ENCODE measurements around the gene PCSK4. TPM values are rescaled to one million over a fixed set of nuclear protein-coding genes. Genes with fewer than 3 reads are reported as not detected.
A peak's percentile ranks its signal among the peaks of the same experiment; 100 is the strongest.
"Not testable (repeated sequence)": the region's sequence is repeated elsewhere in the genome, so short reads cannot be mapped to it uniquely, and the experiment has no call there.

The PCSK4 gene
- 1 to 10 TPM in 1 of 2 donors, not detected in 1; 3.1 TPM for total RNA-seq
- 1 to 10 TPM in 1 of 2 donors, under 1 TPM in 1; 0.75 to 6.0 TPM for polyA plus RNA-seq
- long read RNA-seq, donor 1: 0 reads
- long read RNA-seq, donor 2, partial matches to known transcripts: 1 of 2 reads
- long read RNA-seq, donor 2, other reads (novel, unspliced or antisense): 0 of 2 reads

DNA sequence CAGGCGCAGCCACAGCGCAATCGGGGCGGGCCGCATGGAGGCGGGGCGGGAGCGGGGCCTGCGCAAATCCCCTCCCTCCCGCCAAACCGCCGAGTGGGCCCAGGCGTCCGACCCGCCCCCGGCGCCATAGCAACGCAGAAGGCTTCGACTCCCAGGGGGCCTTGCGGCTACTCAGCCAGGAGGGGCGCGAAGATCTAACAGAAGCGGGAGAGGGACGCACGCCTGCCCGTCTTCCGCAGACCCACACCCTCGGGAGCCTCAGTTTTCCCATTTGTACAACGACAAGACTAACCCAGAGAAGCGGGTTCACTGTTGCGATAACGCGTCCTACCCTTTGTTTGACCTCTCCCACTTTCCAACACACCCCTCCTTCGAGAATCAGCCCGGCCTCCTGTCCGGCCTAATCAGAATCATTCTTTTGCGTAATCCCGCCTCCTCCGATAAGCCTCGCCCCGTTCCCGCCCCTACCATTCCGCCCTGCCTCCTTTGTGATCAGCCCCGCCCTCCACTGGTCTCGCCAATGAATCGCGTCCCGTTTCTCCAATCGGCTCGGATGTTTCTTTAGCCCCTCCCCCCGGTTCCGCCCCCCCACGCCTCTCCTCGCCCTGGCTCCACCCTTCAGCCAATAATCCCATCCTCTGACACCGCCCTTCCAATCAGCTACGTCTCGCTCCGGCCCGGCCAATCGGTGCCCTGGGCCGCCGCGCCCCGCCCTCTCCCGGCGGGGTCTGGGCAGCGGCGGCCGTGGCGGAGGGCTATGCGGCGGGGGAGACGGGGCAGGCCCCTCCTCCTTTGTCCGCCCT is at the start of gene PCSK4:
Gene PCSK4, minus strand, starts transcription at position 40 of the 803 bp plus-strand sequence. Its CDS starts 4 bp downstream, at position 36.
- peak; percentile 99 for DNase-seq
- intact Hi-C loops (cut with DNase I): loop anchor here in 1 of 2 donors (1.0 to 2.0 kb wide), 2 partner anchors 11 to 52 kb away; partner anchors contain the start of genes C19orf25 and RPS15
- Histone ChIP-seq H3K36me3 (ENCODE audit: control insufficient read depth in 1 of 2, insufficient read depth in 2 of 2, low read length in 1 of 2) (no peaks in the 10 kb centered on the region), H3K4me3 (ENCODE audit: low read length in 2 of 2) (peak within 1 kb of the TSS; percentile 18 to 54), H3K9me3 (ENCODE audit: control insufficient read depth, low read length) (no peaks in the 10 kb centered on the region), H3K27ac (ENCODE audit: low read depth in 1 of 2, low read length in 2 of 2) (no peak within 1 kb of the TSS), H3K4me1 (ENCODE audit: control insufficient read depth in 1 of 2, insufficient read depth in 2 of 2, low read length in 2 of 2) (no peaks in the 10 kb centered on the region), H3K27me3 (ENCODE audit: control insufficient read depth in 1 of 2, insufficient read depth in 2 of 2, low read length in 1 of 2) (no peaks in the 10 kb centered on the region)
- WGBS, 2 donors: 0 to 1% methylated on average over 43 to 74 of the region's 74 CpGs
- peak; percentile 96 for ATAC-seq (ENCODE audit: low FRiP score)

DNA sequence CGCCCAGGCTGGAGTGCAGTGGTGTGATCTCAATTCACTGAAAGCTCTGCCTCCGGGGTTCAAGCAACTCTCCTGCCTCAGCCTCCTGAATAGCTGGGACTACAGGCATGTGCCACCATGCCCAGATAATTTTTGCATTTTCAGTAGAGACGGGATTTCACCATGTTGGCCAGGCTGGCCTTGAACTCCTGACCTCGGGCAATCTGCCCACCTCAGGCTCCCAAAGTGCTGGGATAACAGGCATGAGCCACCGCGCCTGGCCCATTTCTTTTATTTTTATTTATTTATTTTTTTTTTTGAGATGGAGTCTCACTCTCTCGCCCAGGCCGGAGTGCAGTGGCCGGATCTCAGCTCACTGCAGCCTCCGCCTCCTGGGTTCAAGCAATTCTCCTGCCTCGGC is 49.6 kb upstream of the PCSK4 start:
- not testable (repeated sequence) for ATAC-seq (ENCODE audit: low FRiP score); H3K9me3 ChIP-seq (ENCODE audit: control insufficient read depth, low read length); H3K4me3 ChIP-seq (ENCODE audit: low read length in 2 of 2); H3K4me1 ChIP-seq (ENCODE audit: control insufficient read depth in 1 of 2, insufficient read depth in 2 of 2, low read length in 2 of 2); H3K36me3 ChIP-seq (ENCODE audit: control insufficient read depth in 1 of 2, insufficient read depth in 2 of 2, low read length in 1 of 2); H3K27me3 ChIP-seq (ENCODE audit: control insufficient read depth in 1 of 2, insufficient read depth in 2 of 2, low read length in 1 of 2); H3K27ac ChIP-seq (ENCODE audit: low read depth in 1 of 2, low read length in 2 of 2)
- intact Hi-C loops (cut with DNase I): loop anchor here in 1 of 2 donors (10.0 kb wide), 1 partner anchor 285 kb away; no protein-coding TSS in a partner anchor
- WGBS, 2 donors: 76 to 83% methylated on average over 11 of the region's 11 CpGs
- peak in 1 of 2 donors; percentile 33 for DNase-seq

DNA sequence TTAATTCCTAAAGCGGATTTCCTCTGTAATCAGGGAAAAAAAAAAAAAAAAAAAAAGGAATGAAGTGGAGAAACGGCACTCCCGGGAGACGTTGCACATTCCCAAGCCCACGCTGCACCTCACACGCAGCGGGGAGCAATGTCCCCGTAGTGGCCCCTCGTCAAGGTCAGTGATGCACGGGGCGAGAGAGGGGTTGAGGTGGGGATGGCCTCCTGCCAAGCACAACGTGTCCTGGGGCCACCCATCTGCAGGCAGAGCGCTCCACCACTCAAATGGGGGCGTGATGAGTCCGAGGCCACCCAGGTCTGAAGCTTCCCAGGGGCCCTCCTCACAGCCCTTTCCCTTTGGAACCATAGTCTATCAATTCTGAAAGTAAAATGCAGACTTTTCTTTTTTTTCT is 48.8 kb upstream of the PCSK4 start:
- DNase-seq (no peak), ATAC-seq (ENCODE audit: low FRiP score) (no peak)
- Histone ChIP-seq H3K27ac (ENCODE audit: low read depth in 1 of 2, low read length in 2 of 2) (no peak overlapping the region), H3K4me3 (ENCODE audit: low read length in 2 of 2) (no peak overlapping the region), H3K4me1 (ENCODE audit: control insufficient read depth in 1 of 2, insufficient read depth in 2 of 2, low read length in 2 of 2) (no peaks in the 10 kb centered on the region), H3K27me3 (ENCODE audit: control insufficient read depth in 1 of 2, insufficient read depth in 2 of 2, low read length in 1 of 2) (no peaks in the 10 kb centered on the region), H3K9me3 (ENCODE audit: control insufficient read depth, low read length) (no peaks in the 10 kb centered on the region), H3K36me3 (ENCODE audit: control insufficient read depth in 1 of 2, insufficient read depth in 2 of 2, low read length in 1 of 2) (no peaks in the 10 kb centered on the region)
- intact Hi-C loops (cut with DNase I): no loop called here
- WGBS, 2 donors: 5 to 10% methylated on average over 15 of the region's 15 CpGs

DNA sequence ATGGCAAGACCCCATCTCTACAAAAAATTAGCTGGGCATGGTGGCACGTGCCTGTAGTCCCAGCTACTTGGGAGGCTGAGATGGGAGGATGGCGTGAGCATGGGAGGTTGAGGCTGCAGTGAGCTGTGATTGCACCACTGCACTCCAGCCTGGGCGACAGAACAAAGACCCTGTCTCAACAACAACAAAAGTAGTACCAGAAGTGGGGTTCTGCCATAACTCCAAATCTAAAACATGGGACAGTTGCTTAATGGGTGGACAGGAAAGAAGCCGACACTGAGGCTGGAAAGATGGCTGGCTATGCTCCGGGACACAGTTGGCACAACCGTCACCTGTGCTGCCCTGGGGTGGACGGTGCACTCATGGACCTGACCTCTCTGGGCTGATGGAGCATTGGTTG is 45.5 kb upstream of the PCSK4 start:
- WGBS, 2 donors: 95 to 97% methylated on average over 7 of the region's 7 CpGs
- intact Hi-C loops (cut with DNase I); H3K4me1 ChIP-seq (ENCODE audit: control insufficient read depth in 1 of 2, insufficient read depth in 2 of 2, low read length in 2 of 2); ATAC-seq (ENCODE audit: low FRiP score); H3K27me3 ChIP-seq (ENCODE audit: control insufficient read depth in 1 of 2, insufficient read depth in 2 of 2, low read length in 1 of 2); H3K36me3 ChIP-seq (ENCODE audit: control insufficient read depth in 1 of 2, insufficient read depth in 2 of 2, low read length in 1 of 2); H3K9me3 ChIP-seq (ENCODE audit: control insufficient read depth, low read length); DNase-seq; H3K4me3 ChIP-seq (ENCODE audit: low read length in 2 of 2); H3K27ac ChIP-seq (ENCODE audit: low read depth in 1 of 2, low read length in 2 of 2): not testable (repeated sequence)

DNA sequence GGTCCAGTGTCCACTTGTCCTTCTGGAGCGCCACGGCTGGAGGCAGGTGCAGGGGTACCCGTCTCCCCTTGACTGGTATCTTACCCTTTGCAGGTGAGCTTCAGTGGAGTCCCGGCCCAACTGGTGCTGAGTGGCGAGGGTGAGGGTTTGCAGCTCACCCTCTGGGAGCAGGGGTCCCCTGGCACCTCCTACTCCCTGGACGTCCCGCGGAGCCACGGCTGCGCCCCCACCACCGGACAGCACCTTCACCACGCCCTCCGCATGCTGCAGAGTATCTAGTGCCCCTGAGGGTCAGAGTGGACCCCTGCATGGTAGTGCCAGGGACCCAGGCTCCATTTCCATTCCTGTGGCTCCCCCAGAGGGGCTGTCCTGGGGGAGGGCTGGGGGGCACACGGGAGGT is 44.8 kb upstream of the PCSK4 start:
- WGBS, 2 donors: 80 to 91% methylated on average over 14 of the region's 14 CpGs
- H3K9me3 ChIP-seq (ENCODE audit: control insufficient read depth, low read length): no peaks in the 10 kb centered on the region
- H3K27ac ChIP-seq (ENCODE audit: low read depth in 1 of 2, low read length in 2 of 2): no peak overlapping the region
- no peak for ATAC-seq (ENCODE audit: low FRiP score)
- H3K36me3 ChIP-seq (ENCODE audit: control insufficient read depth in 1 of 2, insufficient read depth in 2 of 2, low read length in 1 of 2): no peaks in the 10 kb centered on the region
- intact Hi-C loops (cut with DNase I): no loop called here
- H3K27me3 ChIP-seq (ENCODE audit: control insufficient read depth in 1 of 2, insufficient read depth in 2 of 2, low read length in 1 of 2): no peaks in the 10 kb centered on the region
- H3K4me3 ChIP-seq (ENCODE audit: low read length in 2 of 2): no peak overlapping the region
- no peak for DNase-seq
- H3K4me1 ChIP-seq (ENCODE audit: control insufficient read depth in 1 of 2, insufficient read depth in 2 of 2, low read length in 2 of 2): no peaks in the 10 kb centered on the region

DNA sequence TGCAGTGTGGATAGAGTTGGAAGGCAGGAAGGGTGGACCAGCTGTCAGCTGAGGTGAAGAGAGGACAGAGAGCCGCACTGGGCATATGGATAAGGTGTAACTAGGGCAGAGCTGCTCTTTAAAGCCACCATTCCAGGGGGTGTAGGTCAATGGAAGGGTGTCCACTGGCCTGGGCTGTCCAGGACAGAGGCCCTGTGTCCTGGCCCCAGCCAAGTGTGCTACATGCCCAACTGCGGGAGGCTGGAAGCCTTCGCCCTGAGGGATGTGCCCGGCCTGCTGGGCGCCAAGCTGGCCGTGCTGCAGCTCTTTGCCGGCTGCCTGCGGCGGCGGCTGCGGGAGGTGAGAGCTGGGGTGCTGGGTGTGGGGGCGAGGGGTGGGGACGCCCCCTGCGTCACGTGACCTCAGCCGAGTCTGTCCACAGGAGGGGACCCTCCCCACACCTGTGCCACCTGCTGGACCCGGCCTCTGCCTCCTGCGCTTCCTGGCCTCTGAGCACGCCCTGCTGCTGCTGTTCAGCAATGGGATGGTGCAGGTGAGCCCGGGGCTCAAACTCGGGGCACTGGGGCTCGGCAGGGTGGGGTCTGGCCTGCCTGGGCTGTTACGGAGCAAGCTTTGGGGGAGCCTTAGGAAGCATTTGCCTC is 43.5 kb upstream of the PCSK4 start:
- no peak for ATAC-seq (ENCODE audit: low FRiP score)
- H3K9me3 ChIP-seq (ENCODE audit: control insufficient read depth, low read length): no peaks in the 10 kb centered on the region
- H3K27me3 ChIP-seq (ENCODE audit: control insufficient read depth in 1 of 2, insufficient read depth in 2 of 2, low read length in 1 of 2): no peaks in the 10 kb centered on the region
- WGBS, 2 donors: 75 to 76% methylated on average over 21 to 23 of the region's 23 CpGs
- H3K4me1 ChIP-seq (ENCODE audit: control insufficient read depth in 1 of 2, insufficient read depth in 2 of 2, low read length in 2 of 2): no peaks in the 10 kb centered on the region
- no peak overlapping the region for H3K4me3 ChIP-seq (ENCODE audit: low read length in 2 of 2)
- peak in 1 of 2 donors; percentile 38 for DNase-seq
- intact Hi-C loops (cut with DNase I): no loop called here
- no peaks in the 10 kb centered on the region for H3K36me3 ChIP-seq (ENCODE audit: control insufficient read depth in 1 of 2, insufficient read depth in 2 of 2, low read length in 1 of 2)
- no peak overlapping the region for H3K27ac ChIP-seq (ENCODE audit: low read depth in 1 of 2, low read length in 2 of 2)

DNA sequence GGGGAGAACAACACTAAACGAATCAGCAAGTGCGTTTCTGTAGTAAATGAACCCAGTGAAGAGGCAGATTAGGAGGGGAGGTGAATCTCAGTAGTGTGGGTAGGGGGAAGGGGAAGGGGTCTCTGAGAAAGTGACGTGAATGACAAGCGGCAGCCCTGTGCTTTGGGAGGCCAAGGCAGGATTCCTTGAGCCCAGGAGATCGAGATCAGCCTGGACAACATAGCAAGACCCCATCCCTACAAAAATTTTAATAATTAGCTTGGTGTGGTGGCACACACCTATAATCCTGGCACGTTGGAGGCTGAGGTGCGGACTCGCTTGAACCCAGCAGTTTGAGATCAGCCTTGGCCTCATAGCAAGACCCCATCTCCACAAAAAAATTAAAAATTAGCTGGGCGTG is 41.9 kb upstream of the PCSK4 start:
- Histone ChIP-seq H3K27ac (ENCODE audit: low read depth in 1 of 2, low read length in 2 of 2) (no peak overlapping the region), H3K27me3 (ENCODE audit: control insufficient read depth in 1 of 2, insufficient read depth in 2 of 2, low read length in 1 of 2) (no peaks in the 10 kb centered on the region), H3K9me3 (ENCODE audit: control insufficient read depth, low read length) (no peaks in the 10 kb centered on the region), H3K36me3 (ENCODE audit: control insufficient read depth in 1 of 2, insufficient read depth in 2 of 2, low read length in 1 of 2) (no peaks in the 10 kb centered on the region), H3K4me3 (ENCODE audit: low read length in 2 of 2) (no peak overlapping the region), H3K4me1 (ENCODE audit: control insufficient read depth in 1 of 2, insufficient read depth in 2 of 2, low read length in 2 of 2) (no peaks in the 10 kb centered on the region)
- intact Hi-C loops (cut with DNase I): no loop called here
- DNase-seq (no peak), ATAC-seq (ENCODE audit: low FRiP score) (no peak)
- 89 to 94% methylated on average over 9 of the region's 9 CpGs for WGBS, 2 donors

DNA sequence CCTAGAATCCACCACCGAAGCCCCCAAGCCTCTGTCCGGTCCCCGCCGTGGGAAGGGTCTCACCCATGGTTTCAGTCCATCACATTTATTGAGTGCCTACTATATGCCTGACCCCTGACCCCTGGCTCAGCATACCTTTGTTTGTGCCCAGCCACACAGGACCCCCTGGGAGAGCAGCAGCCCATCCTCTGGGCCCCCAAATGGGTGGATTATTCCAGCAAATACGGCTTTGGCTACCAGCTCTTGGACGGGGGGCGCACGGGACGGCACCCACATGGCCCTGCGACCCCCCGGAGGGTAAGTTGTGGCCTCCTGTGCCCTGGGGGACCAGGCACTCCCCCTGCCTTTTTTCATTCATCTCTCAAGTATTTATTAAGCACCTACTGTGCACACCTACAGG is 41.4 kb upstream of the PCSK4 start:
- DNase-seq (no peak), ATAC-seq (ENCODE audit: low FRiP score) (no peak)
- 73 to 83% methylated on average over 11 of the region's 11 CpGs for WGBS, 2 donors
- H3K9me3 ChIP-seq (ENCODE audit: control insufficient read depth, low read length): no peaks in the 10 kb centered on the region
- H3K27me3 ChIP-seq (ENCODE audit: control insufficient read depth in 1 of 2, insufficient read depth in 2 of 2, low read length in 1 of 2): no peaks in the 10 kb centered on the region
- intact Hi-C loops (cut with DNase I): no loop called here
- no peak overlapping the region for H3K27ac ChIP-seq (ENCODE audit: low read depth in 1 of 2, low read length in 2 of 2)
- no peaks in the 10 kb centered on the region for H3K4me1 ChIP-seq (ENCODE audit: control insufficient read depth in 1 of 2, insufficient read depth in 2 of 2, low read length in 2 of 2)
- H3K4me3 ChIP-seq (ENCODE audit: low read length in 2 of 2): no peak overlapping the region
- no peaks in the 10 kb centered on the region for H3K36me3 ChIP-seq (ENCODE audit: control insufficient read depth in 1 of 2, insufficient read depth in 2 of 2, low read length in 1 of 2)
